ENCODE measurements around the gene STYXL2. TPM values are rescaled to one million over a fixed set of nuclear protein-coding genes. Genes with fewer than 3 reads are reported as not detected.

STYXL2 gene
- total RNA-seq, 1 experiment from 2014 or later = 0.02 TPM

DNA sequence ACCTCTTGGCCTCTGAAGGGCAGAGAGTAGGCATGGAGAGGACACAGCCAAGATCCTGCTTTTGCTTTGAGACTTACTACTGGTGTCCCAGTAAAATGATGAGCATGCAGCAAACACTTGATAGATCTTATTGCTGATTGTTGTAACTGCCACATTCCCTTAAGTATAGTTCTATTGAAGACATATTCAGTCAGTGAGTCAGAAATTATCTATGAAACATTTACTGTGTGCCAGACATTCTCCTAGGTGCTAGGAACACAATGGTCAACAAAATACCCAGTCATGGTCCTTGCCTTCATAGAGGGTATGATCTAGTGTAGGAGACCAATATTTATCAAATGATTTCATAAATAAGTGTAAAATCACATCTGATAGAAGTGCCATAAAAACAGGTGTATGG is 13.6 kb downstream of the STYXL2 start:
- DNase-seq (ENCODE audit: low read depth) = peak; percentile 72

GRCh38 chr1:167109125-167109524 is 15.2 kb downstream of the STYXL2 start:
- peak; percentile 81 for DNase-seq (ENCODE audit: low read depth)

- DNase-seq (ENCODE audit: low read depth) = no peak
These were observed 16.7 kb downstream of the STYXL2 start for GRCh38 chr1:167110586-167110985.

GRCh38 chr1:167111868-167112709 is 18.2 kb downstream of the STYXL2 start:
- no peak for DNase-seq (ENCODE audit: low read depth)

DNA sequence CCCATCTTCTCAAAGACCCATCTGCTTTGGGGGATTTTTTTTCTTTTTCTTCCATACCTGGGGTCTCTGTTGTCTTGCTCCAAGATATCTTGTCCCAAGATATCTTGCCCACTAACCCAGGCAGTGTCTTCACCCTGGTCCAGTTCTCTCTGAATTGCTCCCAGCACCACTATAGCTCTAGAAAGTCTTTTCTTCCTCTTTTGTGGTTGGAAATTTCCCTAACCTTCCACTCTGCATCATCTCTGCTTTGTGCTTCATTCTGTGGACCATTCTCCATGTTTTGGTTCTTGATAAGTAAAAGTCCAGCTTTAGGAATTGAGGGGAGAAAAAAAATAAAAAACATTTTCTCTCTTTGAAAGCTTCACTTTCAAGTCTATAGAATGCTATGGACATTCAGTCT is 20.9 kb downstream of the STYXL2 start:
- DNase-seq (ENCODE audit: low read depth) = no peak

GRCh38 chr1:167115655-167116054 is 21.8 kb downstream of the STYXL2 start:
- DNase-seq (ENCODE audit: low read depth) = no peak

GRCh38 chr1:167116174-167116573 is 22.3 kb downstream of the STYXL2 start:
- DNase-seq (ENCODE audit: low read depth) = no peak

GRCh38 chr1:167117225-167117624 is 23.4 kb downstream of the STYXL2 start:
- DNase-seq (ENCODE audit: low read depth) = no peak

- no peak for DNase-seq (ENCODE audit: low read depth)
These were observed 24.3 kb downstream of the STYXL2 start for GRCh38 chr1:167118188-167118587.

DNA sequence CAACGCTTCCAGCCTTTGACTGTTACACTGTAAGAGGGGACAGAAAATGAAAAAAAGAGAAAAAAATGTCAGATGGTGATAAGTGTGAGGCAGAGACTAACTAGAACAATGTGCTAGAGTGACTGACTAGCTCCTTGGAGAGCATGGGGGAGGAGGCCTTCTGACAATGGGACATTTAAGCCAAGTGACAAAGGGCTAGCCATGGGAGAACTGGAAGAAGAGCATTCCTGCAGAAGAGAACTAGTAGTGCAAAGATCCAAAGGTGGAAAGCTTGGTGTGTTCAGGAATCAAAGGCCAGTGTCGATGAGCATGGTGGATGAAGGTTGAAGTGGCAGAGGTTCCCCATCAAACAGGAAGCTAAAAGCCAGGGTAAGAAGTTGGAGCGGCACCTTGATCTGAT is 25.8 kb downstream of the STYXL2 start:
- DNase-seq (ENCODE audit: low read depth) = no peak

DNA sequence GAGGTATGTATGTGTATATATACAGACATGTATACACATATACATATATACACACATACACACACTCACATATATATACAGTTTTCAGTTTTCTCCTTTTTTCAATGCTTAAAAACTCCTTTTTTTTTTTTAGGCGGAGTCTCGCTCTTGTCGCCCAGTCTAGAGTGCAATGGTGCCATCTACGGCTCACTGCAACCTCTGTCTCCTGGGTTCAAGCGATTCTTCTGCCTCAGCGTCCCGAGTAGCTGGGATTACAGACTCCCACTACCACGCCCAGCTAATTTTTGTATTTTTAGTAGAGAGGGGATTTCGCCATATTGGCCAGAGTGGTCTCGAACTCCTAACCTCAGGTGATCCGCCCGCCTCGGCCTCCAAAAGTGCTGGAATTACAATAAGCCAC is 27.0 kb downstream of the STYXL2 start:
- no peak for DNase-seq (ENCODE audit: low read depth)

DNA sequence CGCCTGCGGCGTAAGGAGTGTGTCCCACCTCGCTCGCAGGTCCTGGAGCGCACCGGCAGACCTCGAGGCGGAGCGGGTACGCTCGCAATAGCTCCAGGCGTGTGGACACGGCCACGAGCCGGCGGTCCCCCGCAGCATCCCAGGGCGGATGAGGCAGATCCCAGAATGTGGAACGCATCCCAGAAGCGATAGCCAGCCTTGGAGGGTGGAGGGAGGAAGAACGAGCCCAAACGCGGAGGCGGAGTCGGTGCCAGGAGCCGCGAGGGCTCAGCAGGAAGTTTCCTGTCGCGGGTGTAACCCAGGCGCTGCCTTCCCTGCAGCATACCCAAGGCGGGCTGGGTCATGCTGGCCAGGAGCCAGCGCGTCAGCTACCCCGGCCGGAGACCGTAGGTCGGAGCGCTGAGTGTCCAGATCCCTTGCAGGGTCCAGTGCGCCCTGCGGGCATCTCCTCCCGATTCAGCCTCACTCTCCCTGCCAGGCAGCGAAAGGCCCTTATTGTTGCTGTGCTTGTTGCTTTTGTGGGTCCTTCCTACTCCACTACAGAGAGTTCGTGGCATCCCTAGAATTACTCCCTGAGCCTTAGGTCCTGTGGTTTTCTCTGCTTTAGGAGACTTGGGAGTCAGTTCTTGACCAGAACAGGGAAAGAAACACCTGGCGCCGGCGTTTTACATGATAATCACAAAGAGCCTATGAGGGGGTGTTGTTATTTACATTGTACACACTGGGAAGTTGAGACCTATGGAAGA is 27.7 kb downstream of the STYXL2 start:
- peak; percentile 82 for DNase-seq (ENCODE audit: low read depth)

DNA sequence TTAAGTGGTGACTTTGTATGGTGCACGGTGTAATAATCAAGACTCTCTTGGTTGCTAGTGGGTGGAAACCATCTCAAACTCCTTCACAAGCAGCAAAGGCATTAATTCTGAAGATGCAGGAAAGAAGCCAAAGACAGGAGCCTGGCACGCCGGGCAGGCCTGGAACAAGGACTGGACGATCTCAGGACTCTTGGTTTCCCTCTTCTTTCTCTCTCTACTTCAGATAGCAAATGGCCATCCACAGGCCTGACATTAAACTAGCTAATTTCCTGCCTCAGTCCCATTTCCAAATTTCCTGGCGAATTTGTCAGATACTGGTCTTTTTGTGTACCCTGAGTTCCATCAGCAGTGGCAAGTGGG is 28.2 kb downstream of the STYXL2 start:
- DNase-seq (ENCODE audit: low read depth) = no peak

- no peak for DNase-seq (ENCODE audit: low read depth)
These were observed 28.7 kb downstream of the STYXL2 start for GRCh38 chr1:167122568-167122967.

DNA sequence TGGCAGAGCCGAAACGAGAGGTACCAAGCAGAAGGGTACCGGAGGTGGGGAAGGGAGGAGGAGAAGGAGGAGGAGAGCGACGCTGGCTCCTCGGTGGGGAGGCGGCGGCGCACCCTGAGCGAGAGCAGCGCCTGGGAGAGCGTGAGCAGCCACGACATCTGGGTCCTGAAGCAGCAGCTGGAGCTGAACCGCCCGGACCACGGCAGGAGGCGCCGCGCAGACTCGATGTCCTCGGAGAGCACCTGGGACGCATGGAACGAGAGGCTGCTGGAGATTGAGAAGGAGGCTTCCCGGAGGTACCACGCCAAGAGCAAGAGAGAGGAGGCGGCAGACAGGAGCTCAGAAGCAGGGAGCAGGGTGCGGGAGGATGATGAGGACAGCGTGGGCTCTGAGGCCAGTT is 32.4 kb downstream of the STYXL2 start:
- no peak for DNase-seq (ENCODE audit: low read depth)

- DNase-seq (ENCODE audit: low read depth) = no peak
These were observed 32.9 kb downstream of the STYXL2 start for GRCh38 chr1:167126811-167127210.

DNA sequence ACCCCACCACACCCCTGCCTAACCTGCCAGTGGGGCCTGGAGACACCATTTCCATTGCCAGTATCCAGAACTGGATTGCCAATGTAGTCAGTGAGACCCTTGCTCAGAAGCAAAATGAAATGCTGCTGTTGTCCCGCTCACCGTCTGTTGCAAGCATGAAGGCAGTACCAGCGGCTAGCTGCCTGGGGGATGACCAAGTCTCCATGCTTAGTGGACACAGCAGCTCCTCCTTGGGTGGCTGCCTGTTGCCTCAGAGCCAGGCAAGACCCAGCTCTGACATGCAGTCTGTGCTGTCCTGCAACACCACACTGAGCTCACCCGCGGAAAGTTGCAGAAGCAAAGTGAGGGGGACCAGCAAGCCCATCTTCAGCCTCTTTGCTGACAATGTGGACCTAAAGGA is 33.4 kb downstream of the STYXL2 start:
- no peak for DNase-seq (ENCODE audit: low read depth)

- no peak for DNase-seq (ENCODE audit: low read depth)
These were observed 33.8 kb downstream of the STYXL2 start for GRCh38 chr1:167127661-167128060.

- no peak for DNase-seq (ENCODE audit: low read depth)
These were observed 34.7 kb downstream of the STYXL2 start for GRCh38 chr1:167128261-167129227.

DNA sequence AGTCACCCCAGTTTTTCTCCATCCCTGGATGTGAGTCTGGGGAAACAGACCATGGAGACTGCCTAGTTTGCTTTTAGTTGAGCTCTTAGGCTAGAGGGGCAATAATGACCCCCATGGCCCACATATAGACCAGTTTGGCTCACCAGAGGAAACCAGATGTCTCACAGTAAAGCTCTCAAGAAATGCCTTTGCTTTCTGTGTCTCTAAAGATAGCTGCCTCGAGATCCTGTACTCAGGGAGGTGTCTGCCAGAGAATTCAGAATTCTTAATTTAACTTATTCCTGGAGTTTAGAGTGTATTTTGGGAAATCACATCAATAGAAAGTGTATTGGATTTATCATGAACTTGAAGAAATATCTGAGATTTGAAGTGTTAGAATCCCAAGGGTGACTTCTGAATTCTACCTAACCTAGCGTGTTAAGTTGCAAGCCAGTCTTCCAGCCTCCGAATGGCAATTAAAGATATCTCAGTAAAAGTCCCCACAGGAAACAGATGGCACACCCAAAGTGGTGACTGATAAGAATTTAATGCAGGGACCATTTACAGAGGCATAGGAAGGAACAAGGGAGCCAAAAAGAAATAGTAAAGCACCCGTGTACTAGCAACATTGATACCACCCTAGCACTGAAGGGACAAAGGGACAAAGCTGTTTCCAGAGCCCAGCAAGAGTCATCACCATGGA is 37.1 kb downstream of the STYXL2 start:
- no peak for DNase-seq (ENCODE audit: low read depth)

GRCh38 chr1:167132301-167133010 is 38.6 kb downstream of the STYXL2 start:
- DNase-seq (ENCODE audit: low read depth) = no peak

Measured in M059J (cell line).